HAP-1 (cell line): ENCODE results near the gene TRIM69.
A peak's percentile ranks its signal among the peaks of the same experiment; 100 is the strongest.
"Not testable (repeated sequence)": the region's sequence is repeated elsewhere in the genome, so short reads cannot be mapped to it uniquely, and the experiment has no call there.

Experiments used
- DNase-seq, 2 experiments: peaks; one replicate each; pipeline ENCODE4 v3.0.0-alpha.2; 2016 to 2020; ENCODE audit warnings: low spot score in 2 of 2
- H3K27me3 ChIP-seq: fragments of 250-450 bp; sonication (Bioruptor Pico); 2 replicates; pipeline ENCODE4 v1.5.1; 2020; ENCODE audit warnings: low read depth, mild to moderate bottlenecking, moderate library complexity
- H3K36me3 ChIP-seq: fragments of 250-450 bp; sonication (Bioruptor Pico); replicated peaks from 2 replicates; pipeline ENCODE4 v1.5.1; 2020; ENCODE audit warnings: mild to moderate bottlenecking
- H3K4me1 ChIP-seq: fragments of 250-450 bp; sonication (Bioruptor Pico); 2 replicates; pipeline ENCODE4 v1.5.1; 2020; ENCODE audit warnings: mild to moderate bottlenecking
- H3K4me3 ChIP-seq: fragments of 250-450 bp; sonication (Bioruptor Pico); 2 replicates; pipeline ENCODE4 v1.5.1; 2020; ENCODE audit warnings: mild to moderate bottlenecking, moderate library complexity
- H3K9me3 ChIP-seq: fragments of 250-450 bp; sonication (Bioruptor Pico); 2 replicates; pipeline ENCODE4 v1.5.1; 2020; ENCODE audit warnings: mild to moderate bottlenecking, moderate library complexity
- in situ Hi-C: fragments of 300-500 bp; cut with MboI; formaldehyde crosslinking; loops from 3 replicates; pipeline ENCODE4 v1.14.3; 2020; ENCODE audit warnings: low sequenced_read_pairs, inconsistent platforms, mixed read lengths

TRIM69 gene

GRCh38 chr15:44711096-44711742, 25.1 kb upstream of the TRIM69 start, which contains the start of the genes B2M and PATL2:
TSS of gene B2M (plus strand) at chr15:44711517. CDS start at chr15:44711547, 30 bp downstream.
TSS of gene PATL2 (minus strand) at chr15:44711323. CDS start at chr15:44676490, 34,833 bp downstream.
- Histone ChIP-seq H3K4me3 (peak within 1 kb of the TSS; percentile 98), H3K36me3 (peaks cover 19% of the 10 kb centered on the region), H3K27me3 (no peaks in the 10 kb centered on the region), H3K9me3 (no peaks in the 10 kb centered on the region), H3K4me1 (peaks cover 4% of the 10 kb centered on the region; the same call in 1 of the 2 replicates)
- in situ Hi-C loops, result no loop called here
- DNase-seq, result peak; percentile 95

DNA sequence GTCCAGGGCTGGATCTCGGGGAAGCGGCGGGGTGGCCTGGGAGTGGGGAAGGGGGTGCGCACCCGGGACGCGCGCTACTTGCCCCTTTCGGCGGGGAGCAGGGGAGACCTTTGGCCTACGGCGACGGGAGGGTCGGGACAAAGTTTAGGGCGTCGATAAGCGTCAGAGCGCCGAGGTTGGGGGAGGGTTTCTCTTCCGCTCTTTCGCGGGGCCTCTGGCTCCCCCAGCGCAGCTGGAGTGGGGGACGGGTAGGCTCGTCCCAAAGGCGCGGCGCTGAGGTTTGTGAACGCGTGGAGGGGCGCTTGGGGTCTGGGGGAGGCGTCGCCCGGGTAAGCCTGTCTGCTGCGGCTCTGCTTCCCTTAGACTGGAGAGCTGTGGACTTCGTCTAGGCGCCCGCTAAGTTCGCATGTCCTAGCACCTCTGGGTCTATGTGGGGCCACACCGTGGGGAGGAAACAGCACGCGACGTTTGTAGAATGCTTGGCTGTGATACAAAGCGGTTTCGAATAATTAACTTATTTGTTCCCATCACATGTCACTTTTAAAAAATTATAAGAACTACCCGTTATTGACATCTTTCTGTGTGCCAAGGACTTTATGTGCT, 24.5 kb upstream of the TRIM69 start:
- Histone ChIP-seq H3K4me3 (peak overlapping the region; percentile 98), H3K4me1 (peaks cover 4% of the 10 kb centered on the region; the same call in 1 of the 2 replicates), H3K9me3 (no peaks in the 10 kb centered on the region), H3K27me3 (no peaks in the 10 kb centered on the region), H3K36me3 (peaks cover 25% of the 10 kb centered on the region)
- peak; percentile 29 to 56 for DNase-seq
- in situ Hi-C loops, result no loop called here

GRCh38 chr15:44712346-44713005, 23.9 kb upstream of the TRIM69 start:
- Histone ChIP-seq H3K27me3 (no peaks in the 10 kb centered on the region), H3K9me3 (no peaks in the 10 kb centered on the region), H3K4me1 (peaks cover 4% of the 10 kb centered on the region; the same call in 1 of the 2 replicates), H3K36me3 (peaks cover 31% of the 10 kb centered on the region), H3K4me3 (peak overlapping the region; percentile 98)
- peak; percentile 73 to 79 for DNase-seq
- in situ Hi-C loops, result no loop called here

DNA sequence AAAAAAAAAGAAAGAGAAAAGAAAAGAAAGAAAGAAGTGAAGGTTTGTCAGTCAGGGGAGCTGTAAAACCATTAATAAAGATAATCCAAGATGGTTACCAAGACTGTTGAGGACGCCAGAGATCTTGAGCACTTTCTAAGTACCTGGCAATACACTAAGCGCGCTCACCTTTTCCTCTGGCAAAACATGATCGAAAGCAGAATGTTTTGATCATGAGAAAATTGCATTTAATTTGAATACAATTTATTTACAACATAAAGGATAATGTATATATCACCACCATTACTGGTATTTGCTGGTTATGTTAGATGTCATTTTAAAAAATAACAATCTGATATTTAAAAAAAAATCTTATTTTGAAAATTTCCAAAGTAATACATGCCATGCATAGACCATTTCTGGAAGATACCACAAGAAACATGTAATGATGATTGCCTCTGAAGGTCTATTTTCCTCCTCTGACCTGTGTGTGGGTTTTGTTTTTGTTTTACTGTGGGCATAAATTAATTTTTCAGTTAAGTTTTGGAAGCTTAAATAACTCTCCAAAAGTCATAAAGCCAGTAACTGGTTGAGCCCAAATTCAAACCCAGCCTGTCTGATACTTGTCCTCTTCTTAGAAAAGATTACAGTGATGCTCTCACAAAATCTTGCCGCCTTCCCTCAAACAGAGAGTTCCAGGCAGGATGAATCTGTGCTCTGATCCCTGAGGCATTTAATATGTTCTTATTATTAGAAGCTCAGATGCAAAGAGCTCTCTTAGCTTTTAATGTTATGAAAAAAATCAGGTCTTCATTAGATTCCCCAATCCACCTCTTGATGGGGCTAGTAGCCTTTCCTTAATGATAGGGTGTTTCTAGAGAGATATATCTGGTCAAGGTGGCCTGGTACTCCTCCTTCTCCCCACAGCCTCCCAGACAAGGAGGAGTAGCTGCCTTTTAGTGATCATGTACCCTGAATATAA, 23.0 kb upstream of the TRIM69 start:
- H3K4me1 ChIP-seq, result peaks cover 4% of the 10 kb centered on the region; the same call in 1 of the 2 replicates
- in situ Hi-C loops, result no loop called here
- H3K9me3 ChIP-seq, result no peaks in the 10 kb centered on the region
- H3K4me3 ChIP-seq, result peak overlapping the region; percentile 98
- peaks cover 38% of the 10 kb centered on the region for H3K36me3 ChIP-seq
- DNase-seq, result no peak
- H3K27me3 ChIP-seq, result no peaks in the 10 kb centered on the region

DNA sequence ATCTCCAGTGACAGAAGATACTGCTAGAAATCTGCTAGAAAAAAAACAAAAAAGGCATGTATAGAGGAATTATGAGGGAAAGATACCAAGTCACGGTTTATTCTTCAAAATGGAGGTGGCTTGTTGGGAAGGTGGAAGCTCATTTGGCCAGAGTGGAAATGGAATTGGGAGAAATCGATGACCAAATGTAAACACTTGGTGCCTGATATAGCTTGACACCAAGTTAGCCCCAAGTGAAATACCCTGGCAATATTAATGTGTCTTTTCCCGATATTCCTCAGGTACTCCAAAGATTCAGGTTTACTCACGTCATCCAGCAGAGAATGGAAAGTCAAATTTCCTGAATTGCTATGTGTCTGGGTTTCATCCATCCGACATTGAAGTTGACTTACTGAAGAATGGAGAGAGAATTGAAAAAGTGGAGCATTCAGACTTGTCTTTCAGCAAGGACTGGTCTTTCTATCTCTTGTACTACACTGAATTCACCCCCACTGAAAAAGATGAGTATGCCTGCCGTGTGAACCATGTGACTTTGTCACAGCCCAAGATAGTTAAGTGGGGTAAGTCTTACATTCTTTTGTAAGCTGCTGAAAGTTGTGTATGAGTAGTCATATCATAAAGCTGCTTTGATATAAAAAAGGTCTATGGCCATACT, 21.1 kb upstream of the TRIM69 start:
- H3K4me3 ChIP-seq, result no peak overlapping the region
- H3K9me3 ChIP-seq, result no peaks in the 10 kb centered on the region
- H3K27me3 ChIP-seq, result no peaks in the 10 kb centered on the region
- H3K36me3 ChIP-seq, result peaks cover 45% of the 10 kb centered on the region
- in situ Hi-C loops, result no loop called here
- DNase-seq, result no peak
- H3K4me1 ChIP-seq, result peaks cover 4% of the 10 kb centered on the region; the same call in 1 of the 2 replicates

- no peak for DNase-seq
- H3K9me3 ChIP-seq, result no peaks in the 10 kb centered on the region
- H3K4me3 ChIP-seq, result no peak overlapping the region
- H3K4me1 ChIP-seq, result peaks cover 4% of the 10 kb centered on the region; the same call in 1 of the 2 replicates
- in situ Hi-C loops, result no loop called here
- H3K36me3 ChIP-seq, result peaks cover 45% of the 10 kb centered on the region
- H3K27me3 ChIP-seq, result no peaks in the 10 kb centered on the region
These were observed 20.5 kb upstream of the TRIM69 start for GRCh38 chr15:44715797-44716334.

- Histone ChIP-seq H3K27me3 (no peaks in the 10 kb centered on the region), H3K4me1 (peaks cover 4% of the 10 kb centered on the region; the same call in 1 of the 2 replicates), H3K36me3 (peaks cover 42% of the 10 kb centered on the region), H3K9me3 (no peaks in the 10 kb centered on the region), H3K4me3 (no peak overlapping the region)
- in situ Hi-C loops, result no loop called here
- no peak for DNase-seq
These were observed 19.2 kb upstream of the TRIM69 start for GRCh38 chr15:44716983-44717602.

DNA sequence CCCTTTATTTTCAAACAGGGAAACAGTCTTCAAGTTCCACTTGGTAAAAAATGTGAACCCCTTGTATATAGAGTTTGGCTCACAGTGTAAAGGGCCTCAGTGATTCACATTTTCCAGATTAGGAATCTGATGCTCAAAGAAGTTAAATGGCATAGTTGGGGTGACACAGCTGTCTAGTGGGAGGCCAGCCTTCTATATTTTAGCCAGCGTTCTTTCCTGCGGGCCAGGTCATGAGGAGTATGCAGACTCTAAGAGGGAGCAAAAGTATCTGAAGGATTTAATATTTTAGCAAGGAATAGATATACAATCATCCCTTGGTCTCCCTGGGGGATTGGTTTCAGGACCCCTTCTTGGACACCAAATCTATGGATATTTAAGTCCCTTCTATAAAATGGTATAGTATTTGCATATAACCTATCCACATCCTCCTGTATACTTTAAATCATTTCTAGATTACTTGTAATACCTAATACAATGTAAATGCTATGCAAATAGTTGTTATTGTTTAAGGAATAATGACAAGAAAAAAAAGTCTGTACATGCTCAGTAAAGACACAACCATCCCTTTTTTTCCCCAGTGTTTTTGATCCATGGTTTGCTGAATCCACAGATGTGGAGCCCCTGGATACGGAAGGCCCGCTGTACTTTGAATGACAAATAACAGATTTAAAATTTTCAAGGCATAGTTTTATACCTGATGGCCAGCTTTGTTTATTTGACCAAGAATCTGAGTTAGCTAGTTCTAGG, 18.0 kb upstream of the TRIM69 start:
- in situ Hi-C loops, result no loop called here
- Histone ChIP-seq H3K4me3 (no peak overlapping the region), H3K9me3 (no peaks in the 10 kb centered on the region), H3K27me3 (no peaks in the 10 kb centered on the region), H3K4me1 (peaks cover 4% of the 10 kb centered on the region; the same call in 1 of the 2 replicates), H3K36me3 (peaks cover 42% of the 10 kb centered on the region)
- no peak for DNase-seq

- Histone ChIP-seq H3K27me3 (no peaks in the 10 kb centered on the region), H3K9me3 (no peaks in the 10 kb centered on the region), H3K36me3 (peaks cover 42% of the 10 kb centered on the region), H3K4me1 (peaks cover 3% of the 10 kb centered on the region; the same call in 1 of the 2 replicates), H3K4me3 (no peak overlapping the region)
- in situ Hi-C loops, result no loop called here
- DNase-seq, result no peak
These were observed 17.4 kb upstream of the TRIM69 start for GRCh38 chr15:44718927-44719292.

DNA sequence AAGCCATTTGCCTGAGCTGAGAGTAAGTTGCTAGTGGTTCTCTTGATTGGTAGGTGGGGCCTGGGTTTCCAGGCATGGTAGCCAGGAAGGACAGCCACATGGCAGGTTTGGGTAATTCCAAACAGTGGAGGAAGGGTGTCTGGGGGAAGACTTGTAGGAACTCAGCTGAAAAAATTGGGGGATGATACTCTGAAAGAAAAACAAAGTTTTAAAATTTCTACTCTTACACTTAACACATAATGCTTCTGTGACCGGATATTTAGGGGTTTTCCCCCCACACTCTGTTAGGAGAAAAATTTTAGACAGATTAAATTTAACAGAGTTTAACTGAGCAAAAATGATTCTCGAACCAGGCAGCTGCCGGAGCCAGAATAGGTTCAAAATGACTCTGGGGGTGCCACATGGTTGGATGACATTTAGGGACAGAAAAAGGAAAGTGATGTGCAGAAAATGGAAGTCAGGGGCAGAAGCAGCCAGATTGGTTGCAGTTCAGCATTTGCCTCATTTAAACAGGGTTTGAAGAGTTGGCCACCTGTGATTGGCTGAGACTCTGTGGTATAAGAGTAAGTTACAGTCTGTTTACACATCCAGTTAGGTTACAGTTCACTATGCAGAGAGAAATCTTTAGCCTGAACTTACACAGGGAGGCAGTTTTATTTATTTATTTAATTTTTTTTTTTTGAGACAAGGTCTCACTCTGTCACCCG, 16.9 kb upstream of the TRIM69 start:
- no peaks in the 10 kb centered on the region for H3K9me3 ChIP-seq
- DNase-seq, result no peak
- no peaks in the 10 kb centered on the region for H3K4me1 ChIP-seq
- in situ Hi-C loops, result no loop called here
- H3K36me3 ChIP-seq, result peaks cover 42% of the 10 kb centered on the region
- H3K27me3 ChIP-seq, result no peaks in the 10 kb centered on the region
- H3K4me3 ChIP-seq, result no peak overlapping the region

- H3K4me1 ChIP-seq, H3K4me3 ChIP-seq, H3K9me3 ChIP-seq, H3K27me3 ChIP-seq, in situ Hi-C loops, DNase-seq: not testable (repeated sequence)
- peaks cover 38% of the 10 kb centered on the region for H3K36me3 ChIP-seq
These were observed 16.3 kb upstream of the TRIM69 start for GRCh38 chr15:44720000-44720435.
